AML-193 (cell line): Measurements from ENCODE around the gene RNF224.
"Not testable (repeated sequence)": the region's sequence is repeated elsewhere in the genome, so short reads cannot be mapped to it uniquely, and the experiment has no call there.

Experiments
- DNase-seq, 2 experiments: peaks; one replicate each; lab custom pipeline; 2025; lab: John Stamatoyannopoulos, UW

Gene RNF224

DNA sequence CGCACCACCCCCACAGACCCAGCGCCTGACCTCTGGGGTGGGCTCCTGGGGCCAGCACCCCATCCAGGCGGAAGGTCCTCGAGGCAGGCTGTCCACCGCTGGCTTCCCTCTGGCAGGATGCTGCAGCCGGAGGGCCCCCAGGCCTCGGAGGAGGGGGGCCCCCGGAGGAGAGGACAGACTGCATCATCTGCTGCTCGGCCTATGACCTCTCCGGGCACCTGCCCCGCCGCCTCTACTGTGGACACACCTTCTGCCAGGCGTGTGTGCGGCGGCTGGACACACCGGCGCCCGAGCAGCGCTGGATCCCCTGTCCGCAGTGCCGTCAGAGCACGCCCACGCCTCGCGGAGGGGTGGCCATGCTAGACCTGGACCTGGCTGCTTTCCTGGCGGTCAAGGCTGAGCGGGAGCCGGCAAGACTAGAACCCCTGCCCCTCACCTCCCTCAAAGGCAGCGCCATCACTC lies 1.2 kb downstream of the RNF224 start:
- no peak for DNase-seq

DNA sequence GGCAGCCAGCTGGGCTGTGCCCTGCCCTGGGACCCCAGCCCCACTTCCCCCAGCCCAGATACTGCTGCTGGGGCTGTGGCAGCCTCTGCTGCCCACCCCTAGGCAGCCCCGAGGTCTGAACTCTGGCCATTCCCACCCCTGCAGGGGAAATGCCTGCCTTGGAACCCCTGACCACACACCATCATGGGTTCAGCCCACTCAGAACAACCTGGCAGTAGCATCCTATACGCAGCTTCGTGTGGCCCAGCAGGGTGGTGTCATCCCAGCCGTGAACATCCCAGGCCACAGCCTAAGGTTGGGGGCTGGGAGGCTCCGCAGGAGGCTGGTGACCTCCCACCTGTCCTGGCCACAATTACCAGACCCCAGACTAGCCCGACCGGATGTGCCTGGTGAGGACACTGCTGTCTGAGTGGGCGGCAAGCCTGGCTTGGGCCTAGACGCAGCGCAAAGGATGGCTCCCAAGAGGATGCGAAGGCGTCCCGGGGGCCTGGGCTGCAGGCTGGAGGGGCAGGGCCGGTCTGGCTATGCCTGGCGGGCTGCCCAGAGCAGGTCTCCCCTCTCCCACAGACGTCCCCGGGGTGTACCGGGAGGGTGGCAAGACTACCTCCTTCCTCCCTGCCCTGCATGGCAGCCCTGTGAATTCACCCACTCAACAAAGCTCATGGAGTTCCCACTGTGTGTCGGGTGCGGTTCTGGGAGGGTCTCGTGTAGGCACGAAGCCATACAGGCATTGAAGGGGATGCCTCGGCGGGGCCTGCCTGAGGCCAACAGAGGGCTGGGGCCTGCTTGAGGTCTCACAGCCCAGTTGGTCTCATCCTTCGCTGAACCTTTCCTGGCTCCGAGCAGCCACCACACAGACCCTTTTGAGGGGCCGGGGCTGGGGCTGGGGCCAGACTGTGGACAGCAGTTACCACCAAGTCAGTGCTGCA lies 1.9 kb downstream of the RNF224 start:
- DNase-seq, result no peak

DNA sequence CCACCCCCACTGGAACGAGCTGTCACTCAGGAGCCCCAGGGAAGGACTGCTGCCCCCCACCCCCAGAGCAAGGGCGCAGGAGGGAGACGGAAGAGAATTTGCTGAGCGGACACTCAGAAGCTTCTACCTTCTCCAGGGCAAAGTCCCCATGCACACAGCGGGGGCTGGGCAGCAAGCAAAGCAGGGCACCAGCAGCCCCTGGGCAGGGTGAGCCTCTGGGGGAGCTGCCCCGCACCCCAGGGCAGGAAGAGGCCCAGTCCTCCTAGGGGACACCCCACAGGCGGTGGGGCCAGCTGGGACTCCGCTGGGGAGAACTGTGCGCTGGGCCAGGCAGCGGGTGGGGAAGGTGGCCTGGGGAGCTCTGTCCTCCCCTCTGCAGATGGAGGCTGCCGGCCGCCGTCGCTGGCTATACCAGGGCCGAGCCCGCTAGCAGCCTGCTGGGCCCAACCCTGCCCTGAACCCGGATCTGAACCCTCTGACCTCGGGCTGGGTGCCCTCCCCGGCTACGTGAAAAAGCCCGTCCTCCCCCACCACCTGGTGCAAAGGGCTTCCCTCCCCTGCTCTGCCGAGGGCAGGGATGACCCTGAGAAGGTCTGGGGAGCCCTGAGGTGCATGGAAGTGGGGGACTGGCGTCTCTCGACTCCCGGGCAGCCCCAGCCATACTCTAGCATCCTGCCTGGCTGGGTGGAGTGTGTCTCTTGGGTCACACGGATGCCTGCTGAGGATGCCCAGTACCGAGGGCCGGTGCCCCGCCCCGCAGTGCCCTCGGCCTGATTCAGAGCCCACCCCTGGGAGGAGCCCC lies 2.8 kb downstream of the RNF224 start:
- DNase-seq, result no peak

DNA sequence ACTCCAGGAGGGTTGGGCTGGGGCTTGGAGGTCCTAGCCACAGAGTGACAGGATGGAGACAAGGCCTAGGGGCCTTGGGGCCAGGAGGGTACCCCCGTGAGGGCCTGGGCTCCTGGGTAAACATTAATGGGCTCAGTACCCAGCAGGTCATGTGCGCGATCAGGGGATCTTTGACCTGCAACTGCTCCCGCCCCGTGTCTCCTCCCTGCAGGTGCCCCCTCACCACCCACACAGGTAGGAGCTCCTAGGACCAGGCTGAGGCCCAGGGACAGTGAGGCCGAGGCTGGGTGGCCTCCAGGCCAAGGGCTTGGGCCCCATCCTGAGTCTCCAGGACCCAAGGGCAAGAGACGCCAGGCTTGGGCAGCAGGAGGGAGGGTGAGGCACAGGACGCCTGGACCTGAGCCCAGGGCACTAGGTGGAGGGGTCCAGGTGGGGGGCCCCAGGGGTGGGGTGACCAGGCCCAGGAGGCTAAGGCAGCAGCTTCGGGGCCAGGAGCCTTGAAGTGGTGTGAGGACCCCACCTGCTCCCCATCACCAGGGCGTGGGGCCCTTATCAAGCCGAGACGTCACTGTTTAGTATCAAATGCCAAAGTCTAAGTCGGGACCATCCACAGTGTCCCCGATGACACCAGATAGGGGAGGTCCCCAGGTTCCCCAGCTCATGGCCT lies 3.5 kb downstream of the RNF224 start, which contains the start of gene SLC34A3:
Gene SLC34A3, plus strand, starts transcription at position 197 of the 667 bp plus-strand sequence. CDS start 802 bp downstream, outside the sequence.
- DNase-seq, result no peak

- no peak for DNase-seq
Measured at GRCh38 chr9:137231372-137232039, 4.2 kb downstream of the RNF224 start.

DNA sequence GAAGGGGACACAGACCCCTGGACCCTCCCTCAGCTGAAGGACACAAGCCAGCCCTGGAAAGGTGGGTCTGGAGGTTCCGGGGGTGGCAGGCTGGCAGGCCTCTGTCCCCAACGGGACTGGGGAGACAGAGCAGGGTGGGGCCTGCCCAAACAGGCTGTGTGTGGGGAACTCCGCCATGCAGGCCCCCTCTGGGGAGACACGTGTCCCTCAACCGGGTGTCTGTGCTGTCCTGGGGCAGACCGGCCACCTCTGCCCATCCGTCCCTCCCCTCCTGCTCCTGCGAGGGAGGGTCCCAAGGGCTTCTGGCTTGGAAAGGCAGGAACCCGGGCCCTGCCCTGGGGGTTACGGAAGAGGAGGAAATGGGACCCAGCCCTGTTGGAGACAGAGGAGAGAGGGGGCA lies 4.8 kb downstream of the RNF224 start:
- DNase-seq, result no peak

DNA sequence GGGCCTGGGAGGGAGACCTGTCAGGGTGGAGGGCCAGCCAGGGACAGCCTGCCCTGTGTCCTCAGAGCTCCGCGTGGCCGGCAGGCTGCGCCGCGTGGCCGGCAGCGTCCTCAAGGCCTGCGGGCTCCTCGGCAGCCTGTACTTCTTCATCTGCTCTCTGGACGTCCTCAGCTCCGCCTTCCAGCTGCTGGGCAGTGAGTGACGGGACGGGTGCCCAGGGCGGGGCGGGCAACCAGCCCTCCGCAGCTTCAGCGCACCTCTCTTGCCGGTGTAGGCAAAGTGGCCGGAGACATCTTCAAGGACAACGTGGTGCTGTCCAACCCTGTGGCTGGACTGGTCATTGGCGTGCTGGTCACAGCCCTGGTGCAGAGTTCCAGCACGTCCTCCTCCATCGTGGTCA lies 5.2 kb downstream of the RNF224 start:
- no peak for DNase-seq

- no peak for DNase-seq
Measured at GRCh38 chr9:137233143-137233980, 6.1 kb downstream of the RNF224 start.

GRCh38 chr9:137234055-137234697 lies 6.9 kb downstream of the RNF224 start:
- DNase-seq, result no peak

DNA sequence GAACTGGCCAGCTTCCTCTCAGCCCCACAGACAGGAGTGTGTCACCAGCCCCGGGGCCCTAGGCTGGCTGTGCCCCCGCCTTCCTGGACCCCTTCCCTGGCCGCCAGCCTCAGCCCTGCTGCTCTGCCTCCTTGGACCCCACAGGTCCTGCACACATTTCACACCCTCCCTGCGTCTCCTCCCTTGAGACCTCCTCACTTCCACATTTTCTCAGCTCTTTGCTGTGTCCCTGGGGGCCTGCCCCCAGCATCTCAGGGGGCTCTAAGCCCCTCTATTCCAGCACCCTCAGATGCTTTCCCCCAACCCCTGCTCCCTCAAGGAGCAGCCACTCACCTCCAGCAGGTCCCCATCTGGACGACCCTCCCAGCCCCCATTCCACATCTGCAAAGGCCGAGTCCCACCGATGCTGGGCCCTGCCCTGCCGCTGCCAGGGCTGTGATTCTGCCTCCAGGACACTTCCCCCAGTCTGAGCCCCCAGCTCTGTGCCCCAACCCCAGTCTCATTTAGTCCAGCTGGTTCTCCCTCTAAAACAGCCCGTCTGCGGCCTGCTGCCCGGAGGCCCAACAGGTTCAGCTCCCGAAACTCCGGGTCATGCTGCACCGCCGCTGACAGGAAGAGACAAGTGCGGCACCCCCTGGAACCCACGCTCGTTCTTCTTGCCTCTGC lies 7.6 kb downstream of the RNF224 start:
- no peak for DNase-seq

- no peak for DNase-seq
Measured at GRCh38 chr9:137235424-137236237, 8.3 kb downstream of the RNF224 start.

DNA sequence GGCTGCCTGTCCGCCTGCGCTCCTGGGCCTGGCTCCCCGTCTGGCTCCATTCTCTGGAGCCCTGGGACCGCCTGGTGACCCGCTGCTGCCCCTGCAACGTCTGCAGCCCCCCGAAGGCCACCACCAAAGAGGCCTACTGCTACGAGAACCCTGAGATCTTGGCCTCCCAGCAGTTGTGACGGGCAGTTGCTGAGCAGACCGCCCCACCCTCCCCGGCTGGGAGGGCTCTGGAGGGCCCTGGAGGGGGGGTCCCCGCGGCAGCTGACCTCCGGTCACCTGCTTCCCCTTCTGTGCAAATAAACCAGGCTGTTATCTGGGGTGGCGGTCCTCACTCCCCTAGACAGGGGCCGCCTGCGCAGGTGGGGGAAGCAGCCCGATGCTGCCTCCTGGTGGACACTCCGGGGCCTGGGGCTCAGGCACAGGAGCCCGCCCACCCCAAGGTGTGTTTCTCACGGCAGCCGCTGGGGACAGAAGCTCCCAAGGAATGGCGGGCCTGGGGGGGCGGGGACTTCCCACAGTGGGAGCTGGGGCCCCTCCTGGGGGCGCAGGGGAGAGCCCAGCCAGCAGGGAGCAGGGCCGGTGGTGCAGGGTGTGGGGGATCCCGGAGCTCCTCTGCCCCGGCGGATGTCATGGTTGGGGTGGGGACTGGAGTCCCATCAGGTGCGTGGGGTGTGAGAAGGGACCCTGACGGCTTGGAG lies 9.1 kb downstream of the RNF224 start:
- peak; percentile 55 to 71 for DNase-seq

DNA sequence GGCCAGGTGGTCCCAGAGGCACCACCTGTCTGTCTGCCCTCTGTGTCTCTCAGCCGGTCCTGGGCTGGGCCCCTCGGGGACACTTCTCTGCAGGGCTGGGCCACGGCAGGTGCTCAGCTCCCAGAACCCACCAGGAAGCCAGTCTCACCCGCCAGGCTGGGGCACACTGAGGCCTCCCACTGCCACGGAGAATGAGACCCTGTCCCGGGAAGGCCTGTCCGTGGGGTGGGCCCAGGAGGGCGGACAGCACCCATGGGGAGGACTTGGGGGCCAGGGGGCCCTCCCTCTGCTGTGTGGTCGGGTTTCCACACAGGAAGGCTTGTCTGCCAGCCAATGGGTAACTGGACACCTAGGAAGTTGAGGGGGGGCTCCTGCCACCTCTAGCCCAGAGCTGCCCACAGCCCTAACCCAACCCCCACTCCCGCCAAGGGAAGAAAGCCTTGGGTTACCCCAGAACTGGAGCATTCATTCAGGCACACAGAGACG lies 9.7 kb downstream of the RNF224 start:
- DNase-seq, result no peak

- no peak for DNase-seq
Measured at GRCh38 chr9:137237759-137238726, 10.7 kb downstream of the RNF224 start.

DNA sequence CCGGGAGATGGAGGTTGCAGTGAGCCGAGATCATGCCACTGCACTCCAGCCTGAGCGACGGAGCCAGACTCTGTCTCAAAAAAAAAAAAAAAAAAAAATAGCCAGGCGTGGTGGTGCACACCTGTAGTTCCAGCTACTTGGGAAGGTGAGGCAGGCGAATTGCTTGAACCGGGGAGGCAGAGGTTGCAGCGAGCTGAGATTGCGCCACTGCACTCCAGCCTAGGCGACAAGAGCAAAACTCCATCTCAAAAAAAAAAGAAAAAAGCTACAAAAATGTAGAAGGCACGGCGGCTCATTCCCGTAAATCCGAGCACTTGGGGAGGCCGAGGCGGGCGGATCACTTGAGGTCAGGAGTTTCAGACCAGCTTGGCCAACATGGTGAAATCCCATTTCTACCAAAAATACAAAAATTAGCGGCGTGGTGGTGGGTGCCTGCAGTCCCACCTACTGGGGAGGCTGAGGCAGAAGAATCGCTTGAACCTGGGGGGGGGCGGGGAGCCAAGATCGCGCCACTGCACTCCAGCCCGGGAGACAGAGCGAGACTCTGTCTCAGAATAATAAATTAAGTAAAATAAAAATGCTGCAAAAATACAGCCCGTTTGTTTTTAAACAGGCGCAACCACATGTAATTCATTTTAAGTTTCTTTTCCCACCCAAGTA lies 12.4 kb downstream of the RNF224 start:
- DNase-seq, result not testable (repeated sequence)

DNA sequence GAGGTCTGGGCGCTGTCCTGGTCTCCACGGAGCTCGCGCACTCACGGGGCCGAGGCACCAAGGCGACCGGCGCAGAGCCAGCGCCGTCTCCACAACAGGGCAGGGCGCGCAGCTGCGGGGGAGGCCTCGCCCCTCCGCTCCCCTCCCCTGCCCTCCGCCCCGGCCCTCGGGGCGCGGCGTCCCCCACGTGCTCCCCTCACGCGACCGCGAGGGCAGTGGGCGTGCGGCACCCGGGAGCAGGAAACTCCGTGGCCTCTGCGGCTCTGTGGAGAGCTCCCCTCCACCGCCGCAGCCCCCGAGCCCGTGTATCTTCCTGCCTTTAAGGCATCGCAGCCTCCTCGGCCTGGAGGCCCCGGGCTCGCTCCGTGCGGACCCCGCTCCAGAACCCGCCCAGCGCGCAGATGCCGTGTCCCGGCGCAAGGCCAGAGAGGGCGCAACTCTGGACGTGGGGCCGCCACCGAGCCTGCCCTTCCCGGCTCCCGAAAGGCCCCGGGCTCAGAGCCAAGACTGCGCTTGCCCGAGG lies 13.1 kb downstream of the RNF224 start:
- DNase-seq, result peak; percentile 54 to 63
